K562 (cell line): ENCODE results near the gene BTLA. TPM values are rescaled to one million over a fixed set of nuclear protein-coding genes. Genes with fewer than 3 reads are reported as not detected.

Source experiments
- ATAC-seq: fragments of 200-7000 bp; cut with Tn5 transposase; 3 replicates; pipeline ENCODE4 v1.9.1; 2020; ENCODE audit warnings: moderate library complexity
- BruUV-seq: library from RNA; stranded (reverse); fragments of 400-500 nt; replicated peaks from 2 replicates; lab custom pipeline; 2021; lab: Mats Ljungman, UMichigan
- CTCF ChIA-PET: fragments of 300-600 bp; formaldehyde crosslinking; extraction: SDS; loops from one replicate; lab custom pipeline; 2021; ENCODE audit warnings: low intra/inter-chr PET ratio; lab: Yijun Ruan, JAX
- POLR2A ChIA-PET: fragments of 300-600, 350-650 bp; sonication (Branson Sonifier 250); formaldehyde crosslinking; extraction: SDS; loops from one replicate; lab custom pipeline; 2021; ENCODE audit warnings: antibody characterized with exemption, inconsistent platforms; lab: Yijun Ruan, JAX
- DNase-seq, 4 experiments: peaks; one replicate each; pipeline versions ENCODE4 v3.0.0 to v3.0.0-alpha.2; 2011 to 2018; ENCODE audit warnings: low spot score in 3 of 4, mixed read lengths in 3 of 4; ENCODE audit errors: extremely low read depth in 1 of 4
- FAIRE-seq: peaks from 2 replicates; lab custom pipeline; 2011; peaks lifted over from hg19 to GRCh38; lab: Jason Lieb, UNC
- H2AFZ ChIP-seq: 2 replicates; pipeline ENCODE4 v1.6.0; 2011; ENCODE audit warnings: low read depth, low read length, control low read depth, inconsistent platforms
- H3K27ac ChIP-seq: fragments of 200-600 bp; 3 replicates; pipeline ENCODE4 v1.8.0; 2011; ENCODE audit warnings: low read depth, mild to moderate bottlenecking, control low read depth, inconsistent platforms, low read length, moderate library complexity, mixed read lengths; ENCODE audit errors: extremely low read depth
- H3K27me3 ChIP-seq, 2 experiments: fragments of 300-600 bp in 1 of 2; 2 replicates in 1 of 2; 3 replicates in 1 of 2; pipeline versions ENCODE4 v1.6.0 to v1.8.0; 2011; ENCODE audit warnings: inconsistent platforms in 2 of 2, low read length in 2 of 2, mild to moderate bottlenecking in 1 of 2, mixed read lengths in 1 of 2, moderate library complexity in 1 of 2; ENCODE audit not compliant: control insufficient read depth in 2 of 2, insufficient read depth in 2 of 2
- H3K36me3 ChIP-seq: fragments of 300-600 bp; 3 replicates; pipeline ENCODE4 v1.8.0; 2011; ENCODE audit warnings: mild to moderate bottlenecking, low read length, inconsistent platforms; ENCODE audit not compliant: control insufficient read depth, insufficient read depth
- H3K4me1 ChIP-seq, 2 experiments: fragments of 200-600 bp in 1 of 2; replicated peaks in 1 of 2; 2 replicates in 1 of 2; 3 replicates in 1 of 2; pipeline versions ENCODE4 v1.5.1 to v1.8.0; 2011; ENCODE audit warnings: inconsistent platforms in 2 of 2, low read length in 2 of 2, mild to moderate bottlenecking in 1 of 2, mixed read lengths in 1 of 2, moderate library complexity in 1 of 2; ENCODE audit not compliant: control insufficient read depth in 2 of 2, insufficient read depth in 2 of 2
- H3K4me2 ChIP-seq: 2 replicates; pipeline ENCODE4 v1.6.1; 2011; ENCODE audit warnings: low read length, control low read depth, inconsistent platforms, mixed read lengths; ENCODE audit not compliant: insufficient read depth
- H3K4me3 ChIP-seq: fragments of 200-600 bp; sonication (generic), shearing (Covaris generic); 2 replicates; pipeline ENCODE4 v1.5.1; 2016; ENCODE audit warnings: control low read depth, inconsistent platforms
- H3K79me2 ChIP-seq: fragments of 200-600 bp; 3 replicates; pipeline ENCODE4 v1.8.0; 2011; ENCODE audit warnings: low read length, inconsistent platforms; ENCODE audit not compliant: control insufficient read depth, insufficient read depth
- H3K9ac ChIP-seq, 2 experiments: 2 replicates each; pipeline versions ENCODE4 v1.6.0 to v1.6.1; 2011; ENCODE audit warnings: low read depth in 2 of 2, low read length in 2 of 2, control low read depth in 1 of 2, inconsistent platforms in 1 of 2, mild to moderate bottlenecking in 1 of 2, mixed read lengths in 1 of 2; ENCODE audit not compliant: insufficient read depth in 1 of 2
- H3K9me1 ChIP-seq: one replicate; pipeline ENCODE4 v1.6.0; 2011; ENCODE audit warnings: inconsistent platforms, mild to moderate bottlenecking, low read length, moderate library complexity; ENCODE audit not compliant: control insufficient read depth, insufficient read depth
- H3K9me3 ChIP-seq: replicated peaks from 2 replicates; pipeline ENCODE4 v1.5.1; 2011; ENCODE audit warnings: low read depth, low read length, inconsistent platforms; ENCODE audit not compliant: control insufficient read depth, insufficient read depth
- H4K20me1 ChIP-seq: replicated peaks from 2 replicates; pipeline ENCODE4 v1.6.1; 2011; ENCODE audit warnings: low read length, inconsistent platforms, mixed read lengths; ENCODE audit not compliant: control insufficient read depth, insufficient read depth
- BDP1 ChIP-seq: IDR thresholded peaks from 3 replicates; pipeline ENCODE4 v1.6.1; 2011; ENCODE audit not compliant: insufficient read length, insufficient read depth
- CBX1 ChIP-seq: sonication (generic); IDR thresholded peaks from 2 replicates; pipeline ENCODE4 v1.6.1; 2016; ENCODE audit warnings: antibody characterized with exemption, low read depth, mild to moderate bottlenecking
- CHD1 ChIP-seq: fragments of 200-600 bp; sonication (generic); IDR thresholded peaks from one replicate; pipeline ENCODE4 v1.6.1; 2012; ENCODE audit warnings: mild to moderate bottlenecking, moderate library complexity, low read length, inconsistent platforms
- CTBP1 ChIP-seq: fragments of 450-650 bp; IDR thresholded peaks from 2 replicates; pipeline ENCODE4 v1.6.1; 2016; ENCODE audit warnings: borderline replicate concordance
- E2F3 ChIP-seq: fragments of 250-450 bp; sonication (Bioruptor Pico); IDR thresholded peaks from 2 replicates; pipeline ENCODE4 v1.4.0; 2020; ENCODE audit warnings: mild to moderate bottlenecking
- E2F5 ChIP-seq: sonication (generic); formaldehyde crosslinking; IDR thresholded peaks from 2 replicates; pipeline ENCODE4 v1.8.0; 2022; ENCODE audit warnings: mild to moderate bottlenecking, missing genetic modification reagents
- GATAD2A ChIP-seq: fragments of 450-650 bp; IDR thresholded peaks from 2 replicates; pipeline ENCODE4 v1.6.1; 2017
- HNRNPL ChIP-seq: fragments of 200-400 bp; formaldehyde crosslinking; IDR thresholded peaks from 2 replicates; pipeline ENCODE4 v1.6.1; 2017; ENCODE audit warnings: low read depth, mild to moderate bottlenecking, low read length
- KLF16 ChIP-seq: IDR thresholded peaks from 2 replicates; pipeline ENCODE4 v1.6.1; 2016; ENCODE audit warnings: antibody characterized with exemption
- MBD2 ChIP-seq: sonication (generic); IDR thresholded peaks from 2 replicates; pipeline ENCODE4 v1.6.1; 2016; ENCODE audit warnings: low read depth, borderline replicate concordance
- PHF20 ChIP-seq: fragments of 450-650 bp; IDR thresholded peaks from 2 replicates; pipeline ENCODE4 v1.6.1; 2018; ENCODE audit not compliant: partially characterized antibody
- ZBTB17 ChIP-seq: fragments of 450-650 bp; formaldehyde crosslinking; IDR thresholded peaks from 2 replicates; pipeline ENCODE4 v1.4.0; 2020; ENCODE audit warnings: mild to moderate bottlenecking
- ZNF695 ChIP-seq: fragments of 450-650 bp; formaldehyde crosslinking; IDR thresholded peaks from 2 replicates; pipeline ENCODE4 v1.4.0; 2020; ENCODE audit warnings: mild to moderate bottlenecking, moderate library complexity
- WGBS: fragments of 100-300 bp; shearing (Covaris generic); methylation state at CpG from one replicate; pipeline ENCODE4 v1.1.6; 2016; ENCODE audit warnings: low coverage, mixed read lengths; ENCODE audit not compliant: insufficient coverage; ENCODE audit errors: missing lambda C conversion rate; 5-methylcytosine and 5-hydroxymethylcytosine counted together
- in situ Hi-C: fragments of 300-500 bp; cut with MboI; formaldehyde crosslinking; loops from 4 replicates; pipeline ENCODE4 v1.15.0; 2018; ENCODE audit warnings: inconsistent platforms, mixed read lengths
- intact Hi-C: fragments of 100-400 bp; cut with micrococcal nuclease; formaldehyde crosslinking; loops from 2 replicates; pipeline ENCODE4 v1.14.2; 2022
- polyA plus RNA-seq, 8 experiments: library from polyadenylated mRNA; depleted of rRNA in 4 of 8; stranded (reverse) in 5 of 8; unstranded in 3 of 8; fragments of >200 nt; fragmentation: Nextera tagmentation in 2 of 8; fragmentation: Illumina TruSeq in 1 of 8; extraction: Ambion mirVana in 2 of 8; extraction: Trizol in 1 of 8; gene quantifications; 2 replicates each; pipeline versions ENCODE4 v1.2.1 to v1.2.3, GENCODE V29; 2011 to 2014; ENCODE audit warnings: inconsistent platforms in 1 of 8, missing spikeins in 1 of 8
- total RNA-seq, 7 experiments: library from RNA; depleted of rRNA in 6 of 7; stranded (reverse); fragments of >200 nt in 6 of 7; fragmentation: Illumina TruSeq in 2 of 7; extraction: Trizol in 2 of 7; gene quantifications; 2 replicates each; pipeline versions ENCODE4 v1.2.1 to v1.2.3, GENCODE V29; 2011 to 2021; ENCODE audit warnings: low replicate concordance in 1 of 7
- TF ChIP-seq, protein P1 (sequence below), 2 experiments: fragments of 450-650 bp in 1 of 2; sonication (generic) in 1 of 2; formaldehyde crosslinking; conservative IDR thresholded peaks; 2 replicates each; pipeline versions ENCODE4 v1.4.0 to v1.8.1; 2020 to 2022; ENCODE audit warnings: mild to moderate bottlenecking in 1 of 2, missing genetic modification reagents in 1 of 2
- TF ChIP-seq, protein P2 (sequence below): IDR thresholded peaks from 2 replicates; pipeline ENCODE4 v1.6.1; 2011; ENCODE audit not compliant: insufficient read length; ENCODE audit errors: extremely low read depth
- TF ChIP-seq, protein P3 (sequence below): fragments of 450-650 bp; formaldehyde crosslinking; IDR thresholded peaks from 2 replicates; pipeline ENCODE4 v1.4.0; 2022; ENCODE audit warnings: missing genetic modification characterization

The BTLA gene
- total and polyA plus RNA-seq, 9 of the 15 experiments (the other 6 are each of a cell fraction or from before 2014, with no cell fraction given) = 0.22 TPM; not detected in 8

DNA sequence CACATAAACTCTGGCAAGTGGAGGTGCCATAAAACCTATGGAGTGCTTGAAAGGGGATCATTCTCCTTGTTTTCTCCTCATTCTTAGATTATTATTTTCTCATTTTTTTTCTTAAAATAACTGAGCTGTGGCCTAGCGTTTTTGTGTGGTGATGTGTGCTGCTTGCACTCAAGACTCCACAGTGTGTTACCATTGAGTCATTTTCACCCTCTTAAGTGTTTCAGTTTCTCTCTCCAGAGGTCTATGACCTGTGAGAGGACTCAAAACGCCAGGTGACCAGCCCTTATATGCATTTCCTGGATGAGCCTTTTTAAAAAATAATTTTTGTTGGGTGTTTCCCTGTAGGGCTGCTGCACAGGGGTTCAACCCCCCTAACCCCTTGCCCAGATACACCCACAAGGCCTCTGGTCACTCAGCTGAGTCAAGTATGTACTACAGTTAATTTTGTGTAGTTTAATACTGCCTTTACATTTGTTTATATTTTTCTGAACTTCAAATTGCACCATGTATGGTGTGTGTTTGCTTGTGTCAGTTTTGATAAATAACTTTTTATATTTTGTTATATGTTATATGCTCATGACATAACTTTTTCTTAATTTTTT, 15.4 kb upstream of the BTLA start:
- no peak for DNase-seq
- ATAC-seq = no peak
- Histone ChIP-seq H3K4me2 (no peak overlapping the region), H3K9me1 (no peaks in the 10 kb centered on the region), H3K9ac (no peak overlapping the region), H3K27ac (no peak overlapping the region), H3K36me3 (no peaks in the 10 kb centered on the region), H3K4me3 (no peak overlapping the region), H2AFZ (no peak overlapping the region), H3K4me1 (no peaks in the 10 kb centered on the region), H3K27me3 (no peaks in the 10 kb centered on the region), H4K20me1 (no peaks in the 10 kb centered on the region; the same call in 1 of the 2 replicates), H3K9me3 (no peaks in the 10 kb centered on the region), H3K79me2 (no peaks in the 10 kb centered on the region)
- in situ Hi-C loops = loop anchor here (25.0 kb wide), 2 partner anchors 202 to 402 kb away; no protein-coding TSS in a partner anchor
- BruUV-seq = no TSS peak
- TF ChIP-seq CHD1 (no peak), KLF16 (no peak), E2F3 (CRISPR knock-in tag) (no peak), ZBTB17 (CRISPR knock-in tag) (no peak), ZNF695 (CRISPR knock-in tag) (no peak), CBX1 (no peak), HNRNPL (no peak), GATAD2A (no peak), MBD2 (no peak), E2F5 (CRISPR knock-in tag) (no peak), BDP1 (no peak), CTBP1 (no peak), PHF20 (no peak)
- TF ChIP-seq, protein P1, sequence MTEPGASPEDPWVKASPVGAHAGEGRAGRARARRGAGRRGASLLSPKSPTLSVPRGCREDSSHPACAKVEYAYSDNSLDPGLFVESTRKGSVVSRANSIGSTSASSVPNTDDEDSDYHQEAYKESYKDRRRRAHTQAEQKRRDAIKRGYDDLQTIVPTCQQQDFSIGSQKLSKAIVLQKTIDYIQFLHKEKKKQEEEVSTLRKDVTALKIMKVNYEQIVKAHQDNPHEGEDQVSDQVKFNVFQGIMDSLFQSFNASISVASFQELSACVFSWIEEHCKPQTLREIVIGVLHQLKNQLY (CRISPR knock-in tag; conservative IDR thresholded peaks at IDR 0.05) = no peak
- TF ChIP-seq, protein P2, sequence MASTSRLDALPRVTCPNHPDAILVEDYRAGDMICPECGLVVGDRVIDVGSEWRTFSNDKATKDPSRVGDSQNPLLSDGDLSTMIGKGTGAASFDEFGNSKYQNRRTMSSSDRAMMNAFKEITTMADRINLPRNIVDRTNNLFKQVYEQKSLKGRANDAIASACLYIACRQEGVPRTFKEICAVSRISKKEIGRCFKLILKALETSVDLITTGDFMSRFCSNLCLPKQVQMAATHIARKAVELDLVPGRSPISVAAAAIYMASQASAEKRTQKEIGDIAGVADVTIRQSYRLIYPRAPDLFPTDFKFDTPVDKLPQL = no peak
- TF ChIP-seq, protein P3, sequence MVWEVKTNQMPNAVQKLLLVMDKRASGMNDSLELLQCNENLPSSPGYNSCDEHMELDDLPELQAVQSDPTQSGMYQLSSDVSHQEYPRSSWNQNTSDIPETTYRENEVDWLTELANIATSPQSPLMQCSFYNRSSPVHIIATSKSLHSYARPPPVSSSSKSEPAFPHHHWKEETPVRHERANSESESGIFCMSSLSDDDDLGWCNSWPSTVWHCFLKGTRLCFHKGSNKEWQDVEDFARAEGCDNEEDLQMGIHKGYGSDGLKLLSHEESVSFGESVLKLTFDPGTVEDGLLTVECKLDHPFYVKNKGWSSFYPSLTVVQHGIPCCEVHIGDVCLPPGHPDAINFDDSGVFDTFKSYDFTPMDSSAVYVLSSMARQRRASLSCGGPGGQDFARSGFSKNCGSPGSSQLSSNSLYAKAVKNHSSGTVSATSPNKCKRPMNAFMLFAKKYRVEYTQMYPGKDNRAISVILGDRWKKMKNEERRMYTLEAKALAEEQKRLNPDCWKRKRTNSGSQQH = no peak
- intact Hi-C loops = loop anchor here (5.0 kb wide), 1 partner anchor 402 kb away; no protein-coding TSS in a partner anchor
- POLR2A ChIA-PET = no interaction called here
- FAIRE-seq = no peak
- CTCF ChIA-PET = no interaction called here
- 0% methylated on average over 2 of the region's 2 CpGs for WGBS
